Femur (tissue), 1 donor: ENCODE measurements around the gene SUN1.
"Not testable (repeated sequence)": the region's sequence is repeated elsewhere in the genome, so short reads cannot be mapped to it uniquely, and the experiment has no call there.

ENCODE experiments used
- DNase-seq: peaks from one replicate; pipeline ENCODE4 v3.0.0-alpha.2; 2017

SUN1 gene

DNA sequence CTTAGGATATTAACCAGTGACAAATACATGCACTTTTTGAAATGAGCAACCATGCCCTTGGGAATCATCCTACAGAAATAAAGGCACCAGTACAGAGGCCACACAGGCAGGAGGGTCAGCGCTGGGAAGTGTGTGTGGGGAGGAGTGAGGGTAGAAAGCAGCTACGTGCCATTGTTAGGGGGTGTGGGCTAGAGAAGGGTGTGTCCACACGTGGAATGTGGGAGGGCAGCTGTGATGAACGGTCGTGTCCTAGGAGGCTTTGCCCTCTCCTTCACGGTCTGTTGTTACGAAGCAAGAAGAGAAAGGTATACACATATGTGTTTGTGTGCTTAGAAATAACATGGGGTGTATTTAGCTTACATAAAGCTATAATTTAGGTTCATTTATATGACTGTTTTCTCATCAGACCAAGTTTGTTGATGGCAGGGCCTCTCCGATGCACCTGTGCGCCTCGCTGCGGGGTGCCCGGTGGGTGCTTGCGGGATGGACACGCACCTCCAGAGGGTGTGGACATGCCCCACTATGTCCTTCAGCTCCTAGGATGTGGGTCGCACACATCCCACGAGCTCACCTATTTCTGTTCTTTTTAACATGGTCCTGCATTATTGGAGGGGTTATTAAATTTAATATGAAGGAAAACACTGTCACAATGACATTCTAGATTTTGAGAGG, 27.2 kb downstream of the SUN1 start:
- DNase-seq, result no peak

GRCh38 chr7:860149-860548, 27.9 kb downstream of the SUN1 start:
- no peak for DNase-seq

DNA sequence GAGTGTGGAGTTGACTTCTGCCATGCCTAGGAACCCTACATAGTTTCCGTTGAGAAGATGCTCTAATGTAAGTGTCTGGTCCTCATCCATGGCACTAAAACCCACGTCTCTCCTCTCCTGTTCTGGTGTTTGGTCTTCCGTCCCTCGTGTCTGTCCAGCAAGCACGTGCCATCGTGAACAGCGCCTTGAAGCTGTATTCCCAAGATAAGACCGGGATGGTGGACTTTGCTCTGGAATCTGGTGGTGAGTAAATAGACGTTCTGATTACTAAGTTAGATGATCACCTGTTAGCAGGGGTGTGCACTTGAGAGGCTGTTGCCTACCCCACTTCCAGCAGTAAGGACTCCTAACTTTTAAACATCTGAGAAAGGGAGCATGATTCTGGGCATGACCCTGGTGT, 28.9 kb downstream of the SUN1 start:
- DNase-seq, result no peak

GRCh38 chr7:862157-862556, 29.9 kb downstream of the SUN1 start:
- no peak for DNase-seq

DNA sequence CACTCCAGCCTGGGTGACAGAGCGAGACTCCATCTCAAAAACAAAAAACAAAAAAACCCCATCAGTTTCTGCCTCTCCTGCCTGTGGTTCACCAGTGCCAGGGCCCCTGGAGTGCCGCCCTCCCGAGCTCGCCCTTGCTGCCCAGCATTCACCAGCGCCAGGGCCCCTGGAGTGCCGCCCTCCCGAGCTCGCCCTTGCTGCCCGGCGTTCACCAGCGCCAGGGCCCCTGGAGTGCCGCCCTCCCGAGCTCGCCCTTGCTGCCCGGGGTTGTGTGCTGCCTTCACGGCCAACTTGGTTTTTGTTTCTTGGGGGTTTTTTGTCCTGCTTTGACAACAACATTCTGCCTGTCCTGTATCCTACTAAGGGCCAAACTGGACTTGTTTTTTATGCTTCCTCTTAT, 30.8 kb downstream of the SUN1 start:
- DNase-seq, result no peak

GRCh38 chr7:865921-866320, 33.6 kb downstream of the SUN1 start:
- DNase-seq, result no peak

DNA sequence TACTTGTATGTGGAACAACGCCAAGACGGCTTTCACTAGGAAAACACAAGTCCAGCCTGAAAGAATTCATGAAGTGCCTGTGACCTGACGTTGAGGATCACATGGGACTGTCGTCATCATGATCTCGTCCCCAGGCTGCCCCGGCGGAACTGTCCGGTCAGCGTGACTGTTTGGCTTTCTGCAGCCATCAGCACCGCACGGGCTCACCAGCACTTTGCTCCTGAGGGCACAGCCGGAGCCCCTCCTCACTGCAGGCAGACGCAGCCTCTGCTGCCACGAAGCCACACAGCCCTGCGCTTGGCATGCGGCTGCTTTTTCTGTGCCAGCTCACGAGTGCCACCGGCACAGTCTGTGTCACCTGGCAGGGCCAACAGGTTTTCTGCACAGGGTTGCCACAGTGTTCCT, 34.7 kb downstream of the SUN1 start:
- DNase-seq, result no peak

DNA sequence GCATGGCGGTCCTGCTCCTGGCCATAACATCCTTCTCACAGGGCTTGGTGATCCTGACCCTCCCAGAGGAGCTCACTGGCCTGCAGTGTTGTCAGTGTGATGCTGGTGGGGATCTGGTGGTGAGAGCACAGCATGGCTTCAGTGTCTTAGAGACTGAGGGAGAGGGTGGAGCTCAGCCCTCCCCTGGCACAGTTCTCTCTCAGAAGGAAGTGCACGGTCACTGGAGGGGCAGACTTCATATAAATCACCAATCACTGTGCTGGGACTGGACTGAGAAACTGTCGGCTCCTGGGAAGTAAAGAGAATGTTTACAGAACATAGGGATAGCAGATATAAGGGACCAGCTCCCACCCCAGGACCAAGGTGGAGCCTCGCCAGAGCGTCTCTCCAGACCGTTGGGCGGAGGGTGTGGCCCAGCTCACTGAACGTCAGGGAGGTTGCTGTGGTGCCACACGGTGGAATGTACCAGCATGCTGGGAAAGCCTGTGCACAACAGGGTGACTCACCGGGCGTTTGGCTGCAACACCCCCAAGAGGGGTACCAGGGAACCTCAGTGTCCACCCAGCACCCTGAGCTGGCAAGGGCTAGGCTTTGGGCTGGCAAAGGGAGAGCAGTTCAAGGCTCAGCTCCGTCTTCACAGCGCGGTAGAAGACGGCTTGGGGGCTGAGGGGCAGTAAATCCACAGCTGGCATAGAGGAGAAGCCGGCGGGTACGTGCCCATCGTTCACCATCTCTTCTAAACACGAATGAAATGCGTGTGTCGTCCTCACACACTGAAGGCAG, 35.3 kb downstream of the SUN1 start:
- no peak for DNase-seq

DNA sequence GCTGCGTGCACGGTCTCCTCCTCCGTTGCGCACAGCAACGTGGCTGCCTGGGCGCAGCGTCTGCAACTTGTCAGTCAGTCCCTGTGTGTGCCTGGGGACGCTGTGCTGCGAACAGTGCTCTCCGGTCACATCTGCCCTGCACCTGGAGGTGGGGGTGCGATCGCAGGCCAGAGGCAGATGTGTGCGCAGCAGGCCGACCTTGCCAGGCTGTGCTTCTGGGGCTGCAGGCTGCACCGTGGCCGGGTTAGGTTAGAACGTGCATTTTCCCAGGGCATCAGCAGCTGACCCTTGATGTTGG, 35.9 kb downstream of the SUN1 start:
- no peak for DNase-seq

GRCh38 chr7:869348-869747, 37.1 kb downstream of the SUN1 start:
- DNase-seq, result no peak

DNA sequence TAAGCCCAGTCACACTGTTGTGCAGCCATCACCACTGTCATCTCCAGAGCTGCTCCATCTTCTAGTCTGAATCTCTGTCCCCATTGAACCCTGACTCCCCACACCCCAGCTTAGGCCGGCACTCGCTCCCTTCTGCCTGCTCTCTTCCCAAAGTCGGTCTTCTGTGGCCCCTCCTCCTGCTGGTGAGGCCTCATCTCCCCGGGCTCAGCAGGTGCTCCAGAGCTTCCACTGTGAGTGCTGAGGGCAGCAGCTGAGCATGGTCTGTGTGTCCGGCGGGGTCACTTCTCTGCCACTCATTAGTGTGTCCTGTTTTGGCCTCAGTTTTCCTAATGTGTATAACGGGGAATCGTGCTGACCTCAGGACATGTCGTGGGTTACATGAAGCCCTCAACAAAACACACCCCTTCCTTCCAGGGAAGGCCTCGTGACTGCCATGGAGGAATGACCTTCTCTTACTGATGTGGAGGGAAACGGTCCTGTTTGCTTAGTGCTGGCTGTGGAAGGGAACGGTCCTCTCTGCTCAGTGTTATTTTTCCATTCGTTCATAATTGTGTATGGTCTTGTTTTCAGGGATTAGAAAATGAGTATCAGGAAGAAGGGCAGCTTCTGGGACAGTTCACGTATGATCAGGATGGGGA, 39.7 kb downstream of the SUN1 start:
- DNase-seq, result no peak

DNA sequence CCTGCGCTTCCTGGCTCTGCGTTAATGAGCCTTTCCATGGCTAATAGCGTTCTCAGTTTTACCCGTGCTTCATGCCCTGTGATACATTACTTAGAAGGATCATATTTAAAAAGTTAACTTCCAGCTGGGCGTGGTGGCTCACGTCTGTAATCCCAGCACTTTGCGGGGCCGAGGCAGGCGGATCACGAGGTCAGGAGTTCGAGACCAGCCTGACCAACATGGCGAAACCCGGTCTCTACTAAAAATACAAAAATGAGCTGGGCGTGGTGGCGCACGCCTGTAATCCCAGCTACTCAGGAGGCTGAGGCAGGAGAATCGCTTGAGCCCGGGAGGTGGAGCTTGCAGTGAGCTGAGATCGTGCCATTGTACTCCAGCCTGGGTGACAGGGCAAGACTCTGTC, 40.4 kb downstream of the SUN1 start:
- not testable (repeated sequence) for DNase-seq

DNA sequence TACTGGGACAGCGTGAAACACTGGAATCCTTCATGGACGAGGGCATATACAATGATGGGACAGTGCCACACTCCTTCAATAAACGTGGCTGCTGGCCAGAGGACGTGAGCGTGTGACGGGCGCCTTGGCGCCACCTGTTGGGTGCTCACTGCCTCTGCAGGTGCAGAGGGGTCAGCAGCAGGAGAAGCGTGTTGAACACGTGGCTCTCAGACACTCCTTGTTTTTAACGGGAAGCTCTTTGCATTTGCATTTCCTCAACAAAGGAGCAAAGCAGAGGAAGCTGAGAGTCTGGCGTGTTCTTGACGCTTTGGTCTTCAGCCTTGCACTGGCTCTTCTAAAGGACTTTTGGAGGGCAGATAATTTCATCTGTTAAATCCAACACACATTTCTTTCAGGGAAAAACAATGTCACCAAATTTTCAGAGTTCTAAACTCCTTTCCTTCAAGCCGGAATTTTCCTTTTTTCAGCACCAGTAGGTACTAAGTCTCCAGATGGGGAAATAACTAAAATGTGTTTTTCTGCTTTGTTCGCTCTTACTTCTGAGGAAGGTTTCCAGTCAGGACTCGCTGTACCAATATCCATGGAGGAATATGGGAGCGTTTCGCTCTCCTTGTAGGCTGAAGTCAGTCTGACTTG, 41.2 kb downstream of the SUN1 start:
- DNase-seq, result peak; percentile 85

GRCh38 chr7:874031-874749, 41.9 kb downstream of the SUN1 start:
- DNase-seq, result no peak

DNA sequence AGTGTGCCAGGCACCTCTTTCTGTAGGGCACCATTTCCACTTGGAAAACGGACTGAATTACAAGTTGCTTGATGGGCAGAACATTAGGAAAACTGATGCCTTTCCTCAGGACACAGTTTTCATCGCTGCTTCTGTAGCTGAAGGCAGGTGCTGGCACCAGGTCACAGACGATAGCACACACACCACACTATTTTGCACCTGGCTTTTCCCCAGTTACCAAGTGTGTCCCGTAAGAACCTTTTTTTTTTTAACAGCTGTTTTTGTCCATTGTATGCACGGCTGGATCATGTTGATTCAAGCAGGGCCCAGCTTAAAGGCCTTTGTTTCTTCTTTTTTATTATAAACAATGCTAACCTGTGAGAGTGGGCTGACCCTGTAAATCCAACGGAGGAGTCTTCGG, 42.8 kb downstream of the SUN1 start:
- DNase-seq, result no peak

GRCh38 chr7:875476-876076, 43.3 kb downstream of the SUN1 start:
- no peak for DNase-seq

GRCh38 chr7:876077-876971, 44.0 kb downstream of the SUN1 start, which contains the start of gene GET4:
Gene GET4 (plus strand): TSS chr7:876554. CDS start chr7:876646, 92 bp downstream.
- DNase-seq, result peak; percentile 97

DNA sequence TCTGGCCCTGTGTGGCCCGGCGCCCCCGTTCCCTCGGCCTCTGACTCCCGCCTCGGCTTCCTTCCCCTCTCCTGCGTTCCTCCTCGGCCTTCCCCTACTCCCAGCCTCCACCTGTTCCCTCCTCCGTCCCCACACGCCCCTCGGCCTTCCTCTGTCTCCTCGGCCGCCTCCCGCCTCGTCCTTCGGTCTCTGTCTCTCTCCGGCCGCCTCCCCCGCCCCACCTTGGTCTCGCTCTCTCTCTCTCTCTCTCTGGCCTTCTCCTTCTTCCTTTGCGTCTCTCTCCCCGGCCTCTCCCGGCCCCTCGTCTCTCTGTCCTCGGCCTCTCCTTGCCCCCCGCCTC, 44.7 kb downstream of the SUN1 start:
- DNase-seq, result no peak

- no peak for DNase-seq
Observed at GRCh38 chr7:877312-878232, 45.3 kb downstream of the SUN1 start.

DNA sequence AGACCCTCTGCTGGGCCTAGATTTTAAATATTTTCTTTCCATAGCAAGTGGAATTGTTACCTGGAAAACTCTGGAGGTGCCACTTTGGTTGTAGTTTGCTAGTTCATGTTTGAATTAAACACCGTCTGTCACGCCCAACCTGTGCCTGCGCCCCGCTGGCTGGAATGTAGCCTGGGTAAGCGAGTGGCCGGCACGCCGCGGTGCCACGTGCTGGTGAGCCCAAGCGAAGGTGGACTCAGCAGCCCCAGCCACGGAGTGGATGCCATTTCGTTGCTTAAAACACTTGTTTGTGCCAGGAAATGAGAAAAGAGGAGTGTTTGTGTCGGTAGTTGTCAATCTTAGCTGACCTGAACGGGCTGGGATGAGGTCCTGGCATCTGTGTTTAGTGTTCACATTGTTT, 46.8 kb downstream of the SUN1 start:
- no peak for DNase-seq

DNA sequence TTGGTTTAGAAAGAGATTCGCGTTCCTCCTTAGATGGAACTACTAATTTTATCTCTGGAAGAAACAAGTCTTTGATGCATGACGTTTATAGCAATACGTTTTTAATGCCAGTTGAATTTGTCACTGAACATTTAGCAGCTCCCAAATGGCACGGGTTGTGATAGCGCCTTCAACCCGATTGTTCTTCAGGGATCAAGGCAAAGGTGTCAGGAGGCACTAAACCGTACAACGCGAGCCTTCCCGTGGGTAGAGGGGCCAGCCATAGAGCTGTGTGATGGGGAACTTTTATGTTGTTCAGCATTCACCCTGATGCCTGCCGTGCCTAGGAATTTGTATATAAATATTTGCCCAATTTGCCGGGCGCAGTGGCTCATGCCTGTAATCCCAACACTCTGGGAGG, 47.4 kb downstream of the SUN1 start:
- DNase-seq, result no peak
